ENCODE measurements around the gene C1orf50. TPM values are rescaled to one million over a fixed set of nuclear protein-coding genes. Genes with fewer than 3 reads are reported as not detected.
"Not testable (repeated sequence)": the region's sequence is repeated elsewhere in the genome, so short reads cannot be mapped to it uniquely, and the experiment has no call there.

Gene C1orf50
- total RNA-seq, 1 experiment from 2014 or later = 7.7 TPM

GRCh38 chr1:42806171-42806570 is 39.1 kb downstream of the C1orf50 start:
- no peaks in the 10 kb centered on the region for H3K9me3 Mint-ChIP-seq (ENCODE audit: low read depth, unreplicated experiment)
- intact Hi-C loops (cut with micrococcal nuclease; ENCODE audit: unreplicated experiment) = no loop called here
- H3K27ac Mint-ChIP-seq (ENCODE audit: unreplicated experiment) = no peak overlapping the region
- H3K27me3 Mint-ChIP-seq (ENCODE audit: unreplicated experiment) = no peaks in the 10 kb centered on the region
- H3K4me1 Mint-ChIP-seq (ENCODE audit: low read depth, unreplicated experiment) = no peaks in the 10 kb centered on the region
- no TSS peak for BruUV-seq (replicated peaks)
- DNase-seq = no peak
- H3K36me3 Mint-ChIP-seq (ENCODE audit: insufficient read depth, unreplicated experiment) = no peaks in the 10 kb centered on the region
- TF ChIP-seq CTCF (IDR thresholded peaks at IDR 0.05; ENCODE audit: unreplicated experiment) = no peak
- no peak overlapping the region for H3K4me3 Mint-ChIP-seq (ENCODE audit: low read depth, unreplicated experiment)
- CTCF ChIA-PET = no interaction called here

GRCh38 chr1:42806593-42806992 is 39.5 kb downstream of the C1orf50 start:
- CTCF ChIA-PET = no interaction called here
- intact Hi-C loops (cut with micrococcal nuclease; ENCODE audit: unreplicated experiment) = no loop called here
- Mint-ChIP-seq H3K4me1 (ENCODE audit: low read depth, unreplicated experiment) (no peaks in the 10 kb centered on the region), H3K4me3 (ENCODE audit: low read depth, unreplicated experiment) (no peak overlapping the region), H3K27ac (ENCODE audit: unreplicated experiment) (no peak overlapping the region), H3K9me3 (ENCODE audit: low read depth, unreplicated experiment) (no peaks in the 10 kb centered on the region), H3K36me3 (ENCODE audit: insufficient read depth, unreplicated experiment) (no peaks in the 10 kb centered on the region), H3K27me3 (ENCODE audit: unreplicated experiment) (no peaks in the 10 kb centered on the region)
- TF ChIP-seq CTCF (IDR thresholded peaks at IDR 0.05; ENCODE audit: unreplicated experiment) = no peak
- no TSS peak for BruUV-seq (replicated peaks)
- DNase-seq = no peak

GRCh38 chr1:42807056-42807668 is 40.1 kb downstream of the C1orf50 start:
- Mint-ChIP-seq H3K27ac (ENCODE audit: unreplicated experiment) (no peak overlapping the region), H3K4me1 (ENCODE audit: low read depth, unreplicated experiment) (no peaks in the 10 kb centered on the region), H3K36me3 (ENCODE audit: insufficient read depth, unreplicated experiment) (no peaks in the 10 kb centered on the region), H3K9me3 (ENCODE audit: low read depth, unreplicated experiment) (no peaks in the 10 kb centered on the region), H3K27me3 (ENCODE audit: unreplicated experiment) (no peaks in the 10 kb centered on the region), H3K4me3 (ENCODE audit: low read depth, unreplicated experiment) (no peak overlapping the region)
- no peak for TF ChIP-seq CTCF (IDR thresholded peaks at IDR 0.05; ENCODE audit: unreplicated experiment)
- intact Hi-C loops (cut with micrococcal nuclease; ENCODE audit: unreplicated experiment) = no loop called here
- DNase-seq = no peak
- no TSS peak for BruUV-seq (replicated peaks)
- CTCF ChIA-PET = interaction anchor here (0.6 to 1.4 kb wide), 2 partner anchors 9 to 157 kb away, joined by 3 read pairs; partner anchors contain the start of gene ERMAP

- BruUV-seq (replicated peaks); H3K9me3 Mint-ChIP-seq (ENCODE audit: low read depth, unreplicated experiment); H3K4me3 Mint-ChIP-seq (ENCODE audit: low read depth, unreplicated experiment); H3K27ac Mint-ChIP-seq (ENCODE audit: unreplicated experiment); DNase-seq; CTCF ChIA-PET; H3K27me3 Mint-ChIP-seq (ENCODE audit: unreplicated experiment); intact Hi-C loops (cut with micrococcal nuclease; ENCODE audit: unreplicated experiment): not testable (repeated sequence)
- H3K36me3 Mint-ChIP-seq (ENCODE audit: insufficient read depth, unreplicated experiment) = peaks cover 14% of the 10 kb centered on the region
- peaks cover 11% of the 10 kb centered on the region for H3K4me1 Mint-ChIP-seq (ENCODE audit: low read depth, unreplicated experiment)
Measured at GRCh38 chr1:42814815-42815214, 47.8 kb downstream of the C1orf50 start.

- intact Hi-C loops (cut with micrococcal nuclease; ENCODE audit: unreplicated experiment) = no loop called here
- peak overlapping the region; percentile 14 for H3K27ac Mint-ChIP-seq (ENCODE audit: unreplicated experiment)
- BruUV-seq (replicated peaks) = TSS peak; percentile 69
- peaks cover 11% of the 10 kb centered on the region for H3K4me1 Mint-ChIP-seq (ENCODE audit: low read depth, unreplicated experiment)
- no peaks in the 10 kb centered on the region for H3K27me3 Mint-ChIP-seq (ENCODE audit: unreplicated experiment)
- peak; percentile 2 for DNase-seq
- no peak for TF ChIP-seq CTCF (IDR thresholded peaks at IDR 0.05; ENCODE audit: unreplicated experiment)
- H3K36me3 Mint-ChIP-seq (ENCODE audit: insufficient read depth, unreplicated experiment) = peaks cover 14% of the 10 kb centered on the region
- CTCF ChIA-PET = interaction anchor here (0.7 to 1.6 kb wide), 5 partner anchors 8 to 1279 kb away, joined by 3 to 7 read pairs (median 4); partner anchors contain the start of genes C1orf50, P3H1 and ZNF691
- peak overlapping the region; percentile 84 for H3K4me3 Mint-ChIP-seq (ENCODE audit: low read depth, unreplicated experiment)
- no peaks in the 10 kb centered on the region for H3K9me3 Mint-ChIP-seq (ENCODE audit: low read depth, unreplicated experiment)
Measured at GRCh38 chr1:42815941-42816584, 49.0 kb downstream of the C1orf50 start.
